ENCODE results near the gene ANKIB1.

The ANKIB1 gene

GRCh38 chr7:92245487-92246359 lies at the start of gene ANKIB1, which contains the start of gene KRIT1:
Gene ANKIB1, plus strand, starts transcription at chr7:92245974. Its CDS starts 49,005 bp downstream, at chr7:92294979.
Gene KRIT1, minus strand, starts transcription at chr7:92245914. Its CDS starts 3,779 bp downstream, at chr7:92242135.
- H3K27me3 ChIP-seq (ENCODE audit: insufficient read depth, insufficient read length), result no peaks in the 10 kb centered on the region
- no peaks in the 10 kb centered on the region for H3K9me3 ChIP-seq (ENCODE audit: insufficient read depth, low read length)
- TF ChIP-seq YY1 (IDR thresholded peaks at IDR 0.05; ENCODE audit: insufficient read depth, insufficient read length), result no peak
- no peak for TF ChIP-seq SUZ12 (IDR thresholded peaks at IDR 0.05; ENCODE audit: extremely low read depth, insufficient read depth, insufficient read length)
- TF ChIP-seq ZNF274 (IDR thresholded peaks at IDR 0.05; ENCODE audit: low read depth, low read length), result no peak
- H3K4me3 ChIP-seq (ENCODE audit: insufficient read length, low read depth), result peak within 1 kb of the TSS; percentile 76
- H3K9ac ChIP-seq (ENCODE audit: insufficient read length, low read depth), result peak within 1 kb of the TSS; percentile 95
- DNase-seq (ENCODE audit: low read depth, low spot score), result peak; percentile 81
- H3K36me3 ChIP-seq (ENCODE audit: insufficient read depth, insufficient read length, low read length), result peaks cover 22% of the 10 kb centered on the region
- no peaks in the 10 kb centered on the region for H3K4me1 ChIP-seq (ENCODE audit: insufficient read depth, insufficient read length)

GRCh38 chr7:92200791-92201190 lies 45.0 kb upstream of the ANKIB1 start:
- Histone ChIP-seq H3K9me3 (ENCODE audit: insufficient read depth, low read length) (no peaks in the 10 kb centered on the region), H3K36me3 (ENCODE audit: insufficient read depth, insufficient read length, low read length) (peaks cover 35% of the 10 kb centered on the region), H3K4me3 (ENCODE audit: insufficient read length, low read depth) (no peak overlapping the region), H3K4me1 (ENCODE audit: insufficient read depth, insufficient read length) (no peaks in the 10 kb centered on the region), H3K27me3 (ENCODE audit: insufficient read depth, insufficient read length) (no peaks in the 10 kb centered on the region), H3K9ac (ENCODE audit: insufficient read length, low read depth) (no peak overlapping the region)
- DNase-seq (ENCODE audit: low read depth, low spot score), result no peak
- TF ChIP-seq SUZ12 (IDR thresholded peaks at IDR 0.05; ENCODE audit: extremely low read depth, insufficient read depth, insufficient read length), result no peak
- no peak for TF ChIP-seq YY1 (IDR thresholded peaks at IDR 0.05; ENCODE audit: insufficient read depth, insufficient read length)
- no peak for TF ChIP-seq ZNF274 (IDR thresholded peaks at IDR 0.05; ENCODE audit: low read depth, low read length)

- no peaks in the 10 kb centered on the region for H3K9me3 ChIP-seq (ENCODE audit: insufficient read depth, low read length)
- DNase-seq (ENCODE audit: low read depth, low spot score), result no peak
- no peaks in the 10 kb centered on the region for H3K4me1 ChIP-seq (ENCODE audit: insufficient read depth, insufficient read length)
- H3K9ac ChIP-seq (ENCODE audit: insufficient read length, low read depth), result no peak overlapping the region
- no peak for TF ChIP-seq SUZ12 (IDR thresholded peaks at IDR 0.05; ENCODE audit: extremely low read depth, insufficient read depth, insufficient read length)
- H3K36me3 ChIP-seq (ENCODE audit: insufficient read depth, insufficient read length, low read length), result peaks cover 19% of the 10 kb centered on the region
- H3K27me3 ChIP-seq (ENCODE audit: insufficient read depth, insufficient read length), result no peaks in the 10 kb centered on the region
- H3K4me3 ChIP-seq (ENCODE audit: insufficient read length, low read depth), result no peak overlapping the region
These were observed 39.8 kb upstream of the ANKIB1 start for GRCh38 chr7:92205987-92206386.

GRCh38 chr7:92206672-92207071 lies 39.1 kb upstream of the ANKIB1 start:
- no peak for TF ChIP-seq YY1 (IDR thresholded peaks at IDR 0.05; ENCODE audit: insufficient read depth, insufficient read length)
- no peak for TF ChIP-seq ZNF274 (IDR thresholded peaks at IDR 0.05; ENCODE audit: low read depth, low read length)
- TF ChIP-seq SUZ12 (IDR thresholded peaks at IDR 0.05; ENCODE audit: extremely low read depth, insufficient read depth, insufficient read length), result no peak
- Histone ChIP-seq H3K27me3 (ENCODE audit: insufficient read depth, insufficient read length) (no peaks in the 10 kb centered on the region), H3K36me3 (ENCODE audit: insufficient read depth, insufficient read length, low read length) (peaks cover 24% of the 10 kb centered on the region), H3K9me3 (ENCODE audit: insufficient read depth, low read length) (no peaks in the 10 kb centered on the region), H3K4me1 (ENCODE audit: insufficient read depth, insufficient read length) (no peaks in the 10 kb centered on the region), H3K9ac (ENCODE audit: insufficient read length, low read depth) (no peak overlapping the region), H3K4me3 (ENCODE audit: insufficient read length, low read depth) (no peak overlapping the region)
- no peak for DNase-seq (ENCODE audit: low read depth, low spot score)

GRCh38 chr7:92221766-92222165 lies 24.0 kb upstream of the ANKIB1 start:
- H3K4me3 ChIP-seq (ENCODE audit: insufficient read length, low read depth), result no peak overlapping the region
- no peaks in the 10 kb centered on the region for H3K27me3 ChIP-seq (ENCODE audit: insufficient read depth, insufficient read length)
- TF ChIP-seq YY1 (IDR thresholded peaks at IDR 0.05; ENCODE audit: insufficient read depth, insufficient read length), result no peak
- TF ChIP-seq SUZ12 (IDR thresholded peaks at IDR 0.05; ENCODE audit: extremely low read depth, insufficient read depth, insufficient read length), result no peak
- no peak for TF ChIP-seq ZNF274 (IDR thresholded peaks at IDR 0.05; ENCODE audit: low read depth, low read length)
- peaks cover 76% of the 10 kb centered on the region for H3K36me3 ChIP-seq (ENCODE audit: insufficient read depth, insufficient read length, low read length)
- H3K4me1 ChIP-seq (ENCODE audit: insufficient read depth, insufficient read length), result no peaks in the 10 kb centered on the region
- H3K9me3 ChIP-seq (ENCODE audit: insufficient read depth, low read length), result no peaks in the 10 kb centered on the region
- no peak for DNase-seq (ENCODE audit: low read depth, low spot score)
- no peak overlapping the region for H3K9ac ChIP-seq (ENCODE audit: insufficient read length, low read depth)

GRCh38 chr7:92226981-92227380 lies 18.8 kb upstream of the ANKIB1 start:
- H3K27me3 ChIP-seq (ENCODE audit: insufficient read depth, insufficient read length), result no peaks in the 10 kb centered on the region
- TF ChIP-seq YY1 (IDR thresholded peaks at IDR 0.05; ENCODE audit: insufficient read depth, insufficient read length) (no peak), ZNF274 (IDR thresholded peaks at IDR 0.05; ENCODE audit: low read depth, low read length) (no peak), SUZ12 (IDR thresholded peaks at IDR 0.05; ENCODE audit: extremely low read depth, insufficient read depth, insufficient read length) (no peak)
- H3K9me3 ChIP-seq (ENCODE audit: insufficient read depth, low read length), result no peaks in the 10 kb centered on the region
- H3K4me3 ChIP-seq (ENCODE audit: insufficient read length, low read depth), result no peak overlapping the region
- no peak overlapping the region for H3K9ac ChIP-seq (ENCODE audit: insufficient read length, low read depth)
- H3K36me3 ChIP-seq (ENCODE audit: insufficient read depth, insufficient read length, low read length), result peaks cover 51% of the 10 kb centered on the region
- no peaks in the 10 kb centered on the region for H3K4me1 ChIP-seq (ENCODE audit: insufficient read depth, insufficient read length)
- no peak for DNase-seq (ENCODE audit: low read depth, low spot score)

- no peak overlapping the region for H3K4me3 ChIP-seq (ENCODE audit: insufficient read length, low read depth)
- peaks cover 42% of the 10 kb centered on the region for H3K36me3 ChIP-seq (ENCODE audit: insufficient read depth, insufficient read length, low read length)
- no peak for TF ChIP-seq SUZ12 (IDR thresholded peaks at IDR 0.05; ENCODE audit: extremely low read depth, insufficient read depth, insufficient read length)
- no peak for TF ChIP-seq ZNF274 (IDR thresholded peaks at IDR 0.05; ENCODE audit: low read depth, low read length)
- TF ChIP-seq YY1 (IDR thresholded peaks at IDR 0.05; ENCODE audit: insufficient read depth, insufficient read length), result no peak
These were observed 17.7 kb upstream of the ANKIB1 start for GRCh38 chr7:92228100-92228499.

More at GRCh38 chr7:92228100-92228499, 17.7 kb upstream of the ANKIB1 start:
- H3K9me3 ChIP-seq (ENCODE audit: insufficient read depth, low read length), result no peaks in the 10 kb centered on the region
- H3K9ac ChIP-seq (ENCODE audit: insufficient read length, low read depth), result no peak overlapping the region
- no peaks in the 10 kb centered on the region for H3K27me3 ChIP-seq (ENCODE audit: insufficient read depth, insufficient read length)
- no peaks in the 10 kb centered on the region for H3K4me1 ChIP-seq (ENCODE audit: insufficient read depth, insufficient read length)
- no peak for DNase-seq (ENCODE audit: low read depth, low spot score)

All from NT2/D1 (cell line).